Measurements from ENCODE around the gene RDH12. TPM values are rescaled to one million over a fixed set of nuclear protein-coding genes. Genes with fewer than 3 reads are reported as not detected.

The RDH12 gene
- total and polyA plus RNA-seq, 3 experiments from 2014 or later: not detected

DNA sequence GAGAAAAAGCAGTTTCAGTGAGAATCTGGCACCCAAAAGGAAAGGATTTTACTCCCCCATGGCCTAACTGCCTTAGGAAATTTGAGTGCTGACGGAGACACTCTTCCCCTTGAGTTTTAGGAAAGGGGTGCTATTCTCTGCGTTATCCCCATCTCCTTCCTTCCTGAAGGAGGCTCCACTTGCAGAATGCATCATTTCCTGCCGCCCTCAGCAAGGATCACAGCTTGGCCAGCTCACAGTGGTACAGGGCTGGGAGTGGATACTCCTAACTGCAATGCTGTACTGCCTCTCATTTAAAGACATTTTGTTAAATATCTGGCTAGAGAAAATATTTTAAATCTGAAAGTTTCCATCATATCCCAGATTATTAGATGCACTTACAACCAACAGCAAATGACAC lies 33.0 kb downstream of the RDH12 start:
- Histone ChIP-seq H3K9me3 (ENCODE audit: low read length) (no peaks in the 10 kb centered on the region), H3K27me3 (ENCODE audit: insufficient read depth, low read length, poor library complexity, severe bottlenecking) (no peaks in the 10 kb centered on the region), H3K27ac (ENCODE audit: low read depth, low read length) (no peak overlapping the region), H3K4me3 (ENCODE audit: low read length) (no peak overlapping the region), H3K4me1 (ENCODE audit: insufficient read depth, low read length) (no peaks in the 10 kb centered on the region), H3K36me3 (ENCODE audit: insufficient read depth, low read length) (no peaks in the 10 kb centered on the region)
- Mint-ChIP-seq H3K27me3 (no peaks in the 10 kb centered on the region), H3K9me3 (no peaks in the 10 kb centered on the region), H3K36me3 (peaks cover 0 to 3% (median 0%) of the 10 kb centered on the region in 3 donors), H3K4me1 (peaks cover 0 to 6% (median 6%) of the 10 kb centered on the region in 3 donors), H3K27ac (peak overlapping the region in 1 of 8 donors; percentile 4), H3K4me3 (no peak overlapping the region)
- POLR2A ChIA-PET: no interaction called here
- no peak for DNase-seq
- CTCF ChIA-PET: no interaction called here

- Mint-ChIP-seq H3K36me3 (no peaks in the 10 kb centered on the region), H3K4me3 (no peak overlapping the region), H3K9me3 (no peaks in the 10 kb centered on the region), H3K27me3 (no peaks in the 10 kb centered on the region), H3K4me1 (peaks cover 0 to 6% (median 6%) of the 10 kb centered on the region in 3 donors), H3K27ac (no peak overlapping the region)
- no peak overlapping the region for H3K27ac ChIP-seq (ENCODE audit: low read depth, low read length)
- CTCF ChIA-PET: no interaction called here
- H3K27me3 ChIP-seq (ENCODE audit: insufficient read depth, low read length, poor library complexity, severe bottlenecking): no peaks in the 10 kb centered on the region
- POLR2A ChIA-PET: no interaction called here
- H3K4me1 ChIP-seq (ENCODE audit: insufficient read depth, low read length): no peaks in the 10 kb centered on the region
- no peaks in the 10 kb centered on the region for H3K36me3 ChIP-seq (ENCODE audit: insufficient read depth, low read length)
- no peak for DNase-seq
- no peaks in the 10 kb centered on the region for H3K9me3 ChIP-seq (ENCODE audit: low read length)
- H3K4me3 ChIP-seq (ENCODE audit: low read length): no peak overlapping the region
Observed at GRCh38 chr14:67735336-67736147, 33.9 kb downstream of the RDH12 start.

DNA sequence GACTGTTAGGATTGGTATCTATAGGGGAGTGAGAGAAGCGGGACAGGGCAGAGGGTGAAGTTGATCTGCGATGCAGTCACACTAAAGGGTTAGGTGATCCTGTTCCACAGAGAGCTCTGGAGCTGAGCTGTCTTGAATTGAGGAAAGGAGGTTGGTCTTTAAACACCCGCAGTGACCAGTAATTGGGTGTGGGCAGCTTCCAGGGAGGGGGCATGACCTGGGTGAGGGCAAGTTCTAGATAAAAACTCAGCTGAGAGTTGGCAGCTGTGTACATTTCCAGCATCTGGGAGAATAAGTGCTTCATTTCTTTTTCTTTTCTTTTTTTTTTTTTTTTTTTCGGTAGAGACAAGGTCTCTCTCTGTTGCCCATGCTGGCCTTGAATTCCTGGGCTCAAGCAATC lies 35.1 kb downstream of the RDH12 start:
- DNase-seq: no peak
- Mint-ChIP-seq H3K4me3 (no peak overlapping the region), H3K27me3 (peaks cover 0 to under 1% of the 10 kb centered on the region in 2 donors), H3K4me1 (peaks cover 0 to 6% (median 6%) of the 10 kb centered on the region in 3 donors), H3K27ac (no peak overlapping the region), H3K36me3 (no peaks in the 10 kb centered on the region), H3K9me3 (no peaks in the 10 kb centered on the region)
- CTCF ChIA-PET: no interaction called here
- Histone ChIP-seq H3K27me3 (ENCODE audit: insufficient read depth, low read length, poor library complexity, severe bottlenecking) (no peaks in the 10 kb centered on the region), H3K27ac (ENCODE audit: low read depth, low read length) (no peak overlapping the region), H3K4me3 (ENCODE audit: low read length) (no peak overlapping the region), H3K9me3 (ENCODE audit: low read length) (no peaks in the 10 kb centered on the region), H3K36me3 (ENCODE audit: insufficient read depth, low read length) (no peaks in the 10 kb centered on the region), H3K4me1 (ENCODE audit: insufficient read depth, low read length) (no peaks in the 10 kb centered on the region)
- POLR2A ChIA-PET: interaction anchor here (0.7 kb wide), 1 partner anchor 10 kb away, joined by 5 read pairs; no protein-coding TSS in a partner anchor

- CTCF ChIA-PET: no interaction called here
- Histone ChIP-seq H3K36me3 (ENCODE audit: insufficient read depth, low read length) (no peaks in the 10 kb centered on the region), H3K9me3 (ENCODE audit: low read length) (no peaks in the 10 kb centered on the region), H3K27ac (ENCODE audit: low read depth, low read length) (no peak overlapping the region), H3K4me1 (ENCODE audit: insufficient read depth, low read length) (no peaks in the 10 kb centered on the region), H3K27me3 (ENCODE audit: insufficient read depth, low read length, poor library complexity, severe bottlenecking) (no peaks in the 10 kb centered on the region), H3K4me3 (ENCODE audit: low read length) (no peak overlapping the region)
- POLR2A ChIA-PET: no interaction called here
- DNase-seq: peak in 2 of 5 donors; percentile 10 to 23
- Mint-ChIP-seq H3K4me1 (peaks cover 0 to 6% (median 6%) of the 10 kb centered on the region in 3 donors), H3K36me3 (peaks cover 0 to 2% (median 0%) of the 10 kb centered on the region in 3 donors), H3K27me3 (peaks cover 0 to 2% of the 10 kb centered on the region in 2 donors), H3K27ac (peak overlapping the region in 5 of 8 donors; percentile 14 to 76 (median 41)), H3K9me3 (no peaks in the 10 kb centered on the region), H3K4me3 (no peak overlapping the region)
Observed at GRCh38 chr14:67738740-67739504, 37.2 kb downstream of the RDH12 start.

GRCh38 chr14:67744046-67744445 lies 42.4 kb downstream of the RDH12 start:
- no peak overlapping the region for H3K4me3 ChIP-seq (ENCODE audit: low read length)
- H3K9me3 ChIP-seq (ENCODE audit: low read length): no peaks in the 10 kb centered on the region
- H3K27me3 Mint-ChIP-seq: peaks cover 0 to 2% of the 10 kb centered on the region in 2 donors
- no peaks in the 10 kb centered on the region for H3K9me3 Mint-ChIP-seq
- peaks cover 0 to 6% (median 3%) of the 10 kb centered on the region in 3 donors for H3K4me1 Mint-ChIP-seq
- H3K36me3 Mint-ChIP-seq: peaks cover 8 to 34% (median 11%) of the 10 kb centered on the region in 3 donors
- peaks cover 6% of the 10 kb centered on the region for H3K36me3 ChIP-seq (ENCODE audit: insufficient read depth, low read length)
- no peak for DNase-seq
- POLR2A ChIA-PET: no interaction called here
- no peak overlapping the region for H3K27ac Mint-ChIP-seq
- H3K4me3 Mint-ChIP-seq: no peak overlapping the region
- CTCF ChIA-PET: interaction anchor here (1.0 kb wide), 1 partner anchor 17 kb away, joined by 4 read pairs; no protein-coding TSS in a partner anchor
- H3K4me1 ChIP-seq (ENCODE audit: insufficient read depth, low read length): no peaks in the 10 kb centered on the region
- H3K27me3 ChIP-seq (ENCODE audit: insufficient read depth, low read length, poor library complexity, severe bottlenecking): no peaks in the 10 kb centered on the region
- no peak overlapping the region for H3K27ac ChIP-seq (ENCODE audit: low read depth, low read length)

GRCh38 chr14:67746927-67747326 lies 45.2 kb downstream of the RDH12 start:
- no peaks in the 10 kb centered on the region for H3K4me1 Mint-ChIP-seq
- no peak overlapping the region for H3K4me3 Mint-ChIP-seq
- peaks cover 23% of the 10 kb centered on the region for H3K36me3 ChIP-seq (ENCODE audit: insufficient read depth, low read length)
- H3K27me3 Mint-ChIP-seq: peaks cover 0 to under 1% of the 10 kb centered on the region in 2 donors
- H3K4me3 ChIP-seq (ENCODE audit: low read length): no peak overlapping the region
- no peaks in the 10 kb centered on the region for H3K4me1 ChIP-seq (ENCODE audit: insufficient read depth, low read length)
- H3K9me3 ChIP-seq (ENCODE audit: low read length): no peaks in the 10 kb centered on the region
- H3K27ac ChIP-seq (ENCODE audit: low read depth, low read length): no peak overlapping the region
- H3K36me3 Mint-ChIP-seq: peaks cover 16 to 62% (median 18%) of the 10 kb centered on the region in 3 donors
- no peaks in the 10 kb centered on the region for H3K9me3 Mint-ChIP-seq
- POLR2A ChIA-PET: no interaction called here
- DNase-seq: no peak
- H3K27me3 ChIP-seq (ENCODE audit: insufficient read depth, low read length, poor library complexity, severe bottlenecking): no peaks in the 10 kb centered on the region
- H3K27ac Mint-ChIP-seq: no peak overlapping the region
- CTCF ChIA-PET: no interaction called here

DNA sequence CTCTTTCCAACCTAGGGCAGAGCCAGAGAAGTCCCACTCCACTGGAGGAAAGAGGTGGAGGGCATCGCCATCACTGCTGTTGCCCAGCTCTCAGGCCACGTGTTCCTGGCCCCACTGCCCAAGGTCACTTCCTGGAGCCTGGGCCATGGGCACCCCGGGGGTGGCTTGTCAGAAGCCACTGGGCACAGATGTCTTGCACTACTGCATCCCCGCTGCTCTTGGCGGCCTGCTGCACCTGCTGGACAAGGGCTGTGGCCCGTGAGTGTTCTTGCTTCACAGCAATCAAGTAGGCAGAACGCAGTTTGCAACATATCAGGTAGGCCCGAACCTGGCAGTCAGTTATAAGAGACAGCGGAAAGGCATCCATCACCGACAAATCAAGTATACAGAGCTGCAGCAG lies 46.6 kb downstream of the RDH12 start:
- CTCF ChIA-PET: no interaction called here
- no peak for DNase-seq
- Mint-ChIP-seq H3K4me1 (no peaks in the 10 kb centered on the region), H3K27ac (peak overlapping the region in 1 of 8 donors; percentile 30), H3K27me3 (no peaks in the 10 kb centered on the region), H3K4me3 (no peak overlapping the region), H3K36me3 (peaks cover 20 to 76% (median 26%) of the 10 kb centered on the region in 3 donors), H3K9me3 (no peaks in the 10 kb centered on the region)
- H3K27ac ChIP-seq (ENCODE audit: low read depth, low read length): no peak overlapping the region
- H3K4me1 ChIP-seq (ENCODE audit: insufficient read depth, low read length): no peaks in the 10 kb centered on the region
- H3K9me3 ChIP-seq (ENCODE audit: low read length): no peaks in the 10 kb centered on the region
- H3K36me3 ChIP-seq (ENCODE audit: insufficient read depth, low read length): peaks cover 36% of the 10 kb centered on the region
- POLR2A ChIA-PET: no interaction called here
- no peaks in the 10 kb centered on the region for H3K27me3 ChIP-seq (ENCODE audit: insufficient read depth, low read length, poor library complexity, severe bottlenecking)
- H3K4me3 ChIP-seq (ENCODE audit: low read length): no peak overlapping the region

All from CD8-positive, alpha-beta memory T cell (primary cell).